Liver (tissue), 3 donors: ENCODE measurements around the gene COL23A1.

Experiments used
- EGR1 ChIP-seq, 2 donors: IDR thresholded peaks; 2 replicates each; pipeline ENCODE4 v1.6.1; 2016 to 2018; ENCODE audit warnings: antibody characterized with exemption in 2 of 2, low read depth in 2 of 2
- FOXA1 ChIP-seq: IDR thresholded peaks from 2 replicates; pipeline ENCODE4 v1.6.1; 2016; ENCODE audit warnings: antibody characterized with exemption
- GABPA ChIP-seq, 2 donors: IDR thresholded peaks in 1 of 2; conservative IDR thresholded peaks in 1 of 2; 2 replicates each; pipeline ENCODE4 v1.6.1; 2016; ENCODE audit warnings: antibody characterized with exemption in 2 of 2, mild to moderate bottlenecking in 1 of 2, moderate library complexity in 1 of 2
- HNF4G ChIP-seq: IDR thresholded peaks from 2 replicates; pipeline ENCODE4 v1.6.1; 2016; ENCODE audit warnings: antibody characterized with exemption
- JUND ChIP-seq, 2 donors: IDR thresholded peaks; 2 replicates each; pipeline ENCODE4 v1.6.1; 2016; ENCODE audit warnings: antibody characterized with exemption in 2 of 2
- RAD21 ChIP-seq, 2 donors: IDR thresholded peaks; 2 replicates each; pipeline ENCODE4 v1.6.1; 2016; ENCODE audit warnings: antibody characterized with exemption in 2 of 2, mild to moderate bottlenecking in 2 of 2
- SP1 ChIP-seq: IDR thresholded peaks from 2 replicates; pipeline ENCODE4 v1.6.1; 2018; ENCODE audit warnings: antibody characterized with exemption, mild to moderate bottlenecking
- TAF1 ChIP-seq: conservative IDR thresholded peaks from 2 replicates; pipeline ENCODE4 v1.6.1; 2016; ENCODE audit warnings: antibody characterized with exemption, mild to moderate bottlenecking
- YY1 ChIP-seq: IDR thresholded peaks from 2 replicates; pipeline ENCODE4 v1.6.1; 2016; ENCODE audit warnings: antibody characterized with exemption, mild to moderate bottlenecking
- TF ChIP-seq, protein P1 (sequence below): fragments of 150-350 bp; IDR thresholded peaks from 2 replicates; pipeline ENCODE4 v1.5.1; 2017; ENCODE audit warnings: improper control_type of control experiment, low read depth, low read length; ENCODE audit not compliant: missing input control
- TF ChIP-seq, protein P2 (sequence below): IDR thresholded peaks from 2 replicates; pipeline ENCODE4 v1.6.1; 2016; ENCODE audit warnings: antibody characterized with exemption, mild to moderate bottlenecking
- TF ChIP-seq, protein P3 (sequence below): IDR thresholded peaks from 2 replicates; pipeline ENCODE4 v1.6.1; 2016; ENCODE audit warnings: antibody characterized with exemption
- TF ChIP-seq, protein P4 (sequence below): IDR thresholded peaks from 2 replicates; pipeline ENCODE4 v1.6.1; 2016; ENCODE audit warnings: antibody characterized with exemption
- TF ChIP-seq, protein P5 (sequence below): IDR thresholded peaks from 2 replicates; pipeline ENCODE4 v1.6.1; 2016; ENCODE audit warnings: antibody characterized with exemption
- donor health status: healthy.
- donor health status: healthy.

DNA sequence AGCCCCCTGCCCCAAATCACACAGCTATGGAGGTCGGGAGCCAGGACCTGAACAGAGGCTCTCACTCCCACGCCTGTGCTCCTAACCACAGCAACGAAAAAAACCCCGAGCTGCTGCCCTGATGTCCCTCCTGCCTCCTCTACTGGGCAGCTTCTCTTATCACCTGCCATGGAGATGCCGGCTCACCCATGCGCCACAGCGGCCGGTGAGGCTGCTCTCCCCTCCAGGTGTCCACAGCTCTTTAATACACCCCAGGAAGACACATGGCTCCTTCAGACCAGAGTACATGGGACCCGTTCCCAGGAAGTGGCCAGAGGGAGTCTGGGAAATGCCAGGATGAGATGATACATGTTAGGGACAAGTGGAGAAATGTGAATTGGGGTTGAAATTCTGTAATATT, 110.9 kb downstream of the COL23A1 start:
- TF ChIP-seq FOXA1 (no peak), YY1 (no peak), RAD21 (IDR thresholded peaks at IDR 0.05) (no peak), TAF1 (no peak), HNF4G (no peak), SP1 (no peak), GABPA (IDR thresholded peaks at IDR 0.05 in 1 of 2, conservative IDR thresholded peaks at IDR 0.05 in 1 of 2) (no peak), EGR1 (IDR thresholded peaks at IDR 0.05; ENCODE audit: low read depth in 2 of 2) (no peak), JUND (IDR thresholded peaks at IDR 0.05) (no peak)
- TF ChIP-seq, protein P1, sequence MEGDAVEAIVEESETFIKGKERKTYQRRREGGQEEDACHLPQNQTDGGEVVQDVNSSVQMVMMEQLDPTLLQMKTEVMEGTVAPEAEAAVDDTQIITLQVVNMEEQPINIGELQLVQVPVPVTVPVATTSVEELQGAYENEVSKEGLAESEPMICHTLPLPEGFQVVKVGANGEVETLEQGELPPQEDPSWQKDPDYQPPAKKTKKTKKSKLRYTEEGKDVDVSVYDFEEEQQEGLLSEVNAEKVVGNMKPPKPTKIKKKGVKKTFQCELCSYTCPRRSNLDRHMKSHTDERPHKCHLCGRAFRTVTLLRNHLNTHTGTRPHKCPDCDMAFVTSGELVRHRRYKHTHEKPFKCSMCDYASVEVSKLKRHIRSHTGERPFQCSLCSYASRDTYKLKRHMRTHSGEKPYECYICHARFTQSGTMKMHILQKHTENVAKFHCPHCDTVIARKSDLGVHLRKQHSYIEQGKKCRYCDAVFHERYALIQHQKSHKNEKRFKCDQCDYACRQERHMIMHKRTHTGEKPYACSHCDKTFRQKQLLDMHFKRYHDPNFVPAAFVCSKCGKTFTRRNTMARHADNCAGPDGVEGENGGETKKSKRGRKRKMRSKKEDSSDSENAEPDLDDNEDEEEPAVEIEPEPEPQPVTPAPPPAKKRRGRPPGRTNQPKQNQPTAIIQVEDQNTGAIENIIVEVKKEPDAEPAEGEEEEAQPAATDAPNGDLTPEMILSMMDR, result no peak
- TF ChIP-seq, protein P2, sequence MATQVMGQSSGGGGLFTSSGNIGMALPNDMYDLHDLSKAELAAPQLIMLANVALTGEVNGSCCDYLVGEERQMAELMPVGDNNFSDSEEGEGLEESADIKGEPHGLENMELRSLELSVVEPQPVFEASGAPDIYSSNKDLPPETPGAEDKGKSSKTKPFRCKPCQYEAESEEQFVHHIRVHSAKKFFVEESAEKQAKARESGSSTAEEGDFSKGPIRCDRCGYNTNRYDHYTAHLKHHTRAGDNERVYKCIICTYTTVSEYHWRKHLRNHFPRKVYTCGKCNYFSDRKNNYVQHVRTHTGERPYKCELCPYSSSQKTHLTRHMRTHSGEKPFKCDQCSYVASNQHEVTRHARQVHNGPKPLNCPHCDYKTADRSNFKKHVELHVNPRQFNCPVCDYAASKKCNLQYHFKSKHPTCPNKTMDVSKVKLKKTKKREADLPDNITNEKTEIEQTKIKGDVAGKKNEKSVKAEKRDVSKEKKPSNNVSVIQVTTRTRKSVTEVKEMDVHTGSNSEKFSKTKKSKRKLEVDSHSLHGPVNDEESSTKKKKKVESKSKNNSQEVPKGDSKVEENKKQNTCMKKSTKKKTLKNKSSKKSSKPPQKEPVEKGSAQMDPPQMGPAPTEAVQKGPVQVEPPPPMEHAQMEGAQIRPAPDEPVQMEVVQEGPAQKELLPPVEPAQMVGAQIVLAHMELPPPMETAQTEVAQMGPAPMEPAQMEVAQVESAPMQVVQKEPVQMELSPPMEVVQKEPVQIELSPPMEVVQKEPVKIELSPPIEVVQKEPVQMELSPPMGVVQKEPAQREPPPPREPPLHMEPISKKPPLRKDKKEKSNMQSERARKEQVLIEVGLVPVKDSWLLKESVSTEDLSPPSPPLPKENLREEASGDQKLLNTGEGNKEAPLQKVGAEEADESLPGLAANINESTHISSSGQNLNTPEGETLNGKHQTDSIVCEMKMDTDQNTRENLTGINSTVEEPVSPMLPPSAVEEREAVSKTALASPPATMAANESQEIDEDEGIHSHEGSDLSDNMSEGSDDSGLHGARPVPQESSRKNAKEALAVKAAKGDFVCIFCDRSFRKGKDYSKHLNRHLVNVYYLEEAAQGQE, result no peak
- TF ChIP-seq, protein P3, sequence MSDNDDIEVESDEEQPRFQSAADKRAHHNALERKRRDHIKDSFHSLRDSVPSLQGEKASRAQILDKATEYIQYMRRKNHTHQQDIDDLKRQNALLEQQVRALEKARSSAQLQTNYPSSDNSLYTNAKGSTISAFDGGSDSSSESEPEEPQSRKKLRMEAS, result no peak
- TF ChIP-seq, protein P4, sequence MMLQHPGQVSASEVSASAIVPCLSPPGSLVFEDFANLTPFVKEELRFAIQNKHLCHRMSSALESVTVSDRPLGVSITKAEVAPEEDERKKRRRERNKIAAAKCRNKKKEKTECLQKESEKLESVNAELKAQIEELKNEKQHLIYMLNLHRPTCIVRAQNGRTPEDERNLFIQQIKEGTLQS, result no peak
- TF ChIP-seq, protein P5, sequence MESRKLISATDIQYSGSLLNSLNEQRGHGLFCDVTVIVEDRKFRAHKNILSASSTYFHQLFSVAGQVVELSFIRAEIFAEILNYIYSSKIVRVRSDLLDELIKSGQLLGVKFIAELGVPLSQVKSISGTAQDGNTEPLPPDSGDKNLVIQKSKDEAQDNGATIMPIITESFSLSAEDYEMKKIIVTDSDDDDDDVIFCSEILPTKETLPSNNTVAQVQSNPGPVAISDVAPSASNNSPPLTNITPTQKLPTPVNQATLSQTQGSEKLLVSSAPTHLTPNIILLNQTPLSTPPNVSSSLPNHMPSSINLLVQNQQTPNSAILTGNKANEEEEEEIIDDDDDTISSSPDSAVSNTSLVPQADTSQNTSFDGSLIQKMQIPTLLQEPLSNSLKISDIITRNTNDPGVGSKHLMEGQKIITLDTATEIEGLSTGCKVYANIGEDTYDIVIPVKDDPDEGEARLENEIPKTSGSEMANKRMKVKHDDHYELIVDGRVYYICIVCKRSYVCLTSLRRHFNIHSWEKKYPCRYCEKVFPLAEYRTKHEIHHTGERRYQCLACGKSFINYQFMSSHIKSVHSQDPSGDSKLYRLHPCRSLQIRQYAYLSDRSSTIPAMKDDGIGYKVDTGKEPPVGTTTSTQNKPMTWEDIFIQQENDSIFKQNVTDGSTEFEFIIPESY, result no peak
